Stomach (tissue), 9 donors: ENCODE data around the gene MPC2. TPM values are rescaled to one million over a fixed set of nuclear protein-coding genes. Genes with fewer than 3 reads are reported as not detected.
A peak's percentile ranks its signal among the peaks of the same experiment; 100 is the strongest.
"Not testable (repeated sequence)": the region's sequence is repeated elsewhere in the genome, so short reads cannot be mapped to it uniquely, and the experiment has no call there.

Experiments
- DNase-seq, 2 donors: peaks; one replicate each; pipeline versions ENCODE4 v3.0.0 to v3.0.0-alpha.2; 2013 to 2019
- H3K27ac ChIP-seq, 5 donors: fragments of 200-600 bp in 4 of 5; sonication (generic) in 4 of 5; one replicate each; pipeline ENCODE4 v1.5.1; 2013 to 2019; ENCODE audit warnings: mild to moderate bottlenecking in 1 of 5, moderate library complexity in 1 of 5
- H3K27me3 ChIP-seq, 3 donors: fragments of 200-600 bp; sonication (generic); one replicate each; pipeline ENCODE4 v1.5.1; 2017 to 2019; ENCODE audit warnings: mixed run types in 1 of 3
- H3K36me3 ChIP-seq, 4 donors: fragments of 200-600 bp; sonication (generic); 1 replicate in 3 of 4; 2 replicates in 1 of 4; pipeline ENCODE4 v1.5.1; 2016 to 2019
- H3K4me1 ChIP-seq, 4 donors: fragments of 200-600 bp; sonication (generic); one replicate each; pipeline ENCODE4 v1.5.1; 2016 to 2019
- H3K4me3 ChIP-seq, 4 donors: fragments of 200-600 bp; sonication (generic) in 3 of 4; one replicate each; pipeline ENCODE4 v1.5.1; 2016 to 2019; ENCODE audit warnings: mild to moderate bottlenecking in 1 of 4
- H3K9me3 ChIP-seq, 4 donors: fragments of 200-600 bp; sonication (generic); one replicate each; pipeline ENCODE4 v1.5.1; 2016 to 2019
- CTCF ChIP-seq, 7 experiments: fragments of 450-650 bp in 4 of 7; fragments of 200-600 bp in 3 of 7; sonication (generic) in 3 of 7; IDR thresholded peaks; one replicate each; pipeline ENCODE4 v1.5.1; 2016 to 2019; ENCODE audit warnings: antibody characterized with exemption in 7 of 7, control low read depth in 2 of 7, mild to moderate bottlenecking in 1 of 7
- EP300 ChIP-seq: sonication (generic); formaldehyde crosslinking; IDR thresholded peaks from one replicate; pipeline ENCODE4 v1.6.1; 2017; ENCODE audit warnings: antibody characterized with exemption
- POLR2A ChIP-seq, 4 donors: fragments of 450-650 bp; IDR thresholded peaks; one replicate each; pipeline ENCODE4 v1.6.1; 2016; ENCODE audit warnings: antibody characterized with exemption in 4 of 4, control low read depth in 2 of 4, mild to moderate bottlenecking in 1 of 4, moderate library complexity in 1 of 4
- POLR2AphosphoS5 ChIP-seq, 3 donors: sonication (generic); formaldehyde crosslinking; IDR thresholded peaks; one replicate each; pipeline ENCODE4 v1.6.1; 2016; ENCODE audit warnings: antibody characterized with exemption in 3 of 3
- WGBS, 5 donors: extraction: QIAGEN DNeasy Blood & Tissue Kit in 3 of 5; methylation state at CpG; one replicate each; pipeline versions ENCODE4 v1.1.5 to v1.1.7; 2013 to 2018; 5-methylcytosine and 5-hydroxymethylcytosine counted together
- intact Hi-C: fragments of 100-400 bp; cut with DNase I; formaldehyde crosslinking; loops from one replicate; pipeline ENCODE4 v1.15.1; 2023; ENCODE audit warnings: low total_unique reads
- polyA plus RNA-seq, 3 donors: library from polyadenylated mRNA; stranded (reverse); fragments of 200-250 nt; gene quantifications; one replicate each; pipeline ENCODE4 v1.2.3, GENCODE V29; 2013
- total RNA-seq, 5 donors: library from RNA; depleted of rRNA; stranded (reverse); fragments of >200 nt; gene quantifications; one replicate each; pipeline versions ENCODE4 v1.1.0 to v1.2.3, GENCODE V29; 2014 to 2016
- donor health status: healthy with polysubstance abuse.
- donor health status: Bipolar disorder and iron deficiency.
- donor health status: healthy.

MPC2 gene
- total and polyA plus RNA-seq, 8 donors: 47.2 to 271 (median 62.2) TPM

GRCh38 chr1:167878372-167879160 lies 58.3 kb downstream of the MPC2 start:
- Histone ChIP-seq H3K9me3 (no peaks in the 10 kb centered on the region), H3K4me3 (no peak overlapping the region), H3K4me1 (no peaks in the 10 kb centered on the region), H3K27ac (no peak overlapping the region), H3K36me3 (no peaks in the 10 kb centered on the region), H3K27me3 (no peaks in the 10 kb centered on the region)
- no peak for DNase-seq
- no peak for TF ChIP-seq POLR2A (IDR thresholded peaks at IDR 0.05)
- TF ChIP-seq POLR2AphosphoS5 (IDR thresholded peaks at IDR 0.05): no peak
- TF ChIP-seq EP300: no peak
- no peak for TF ChIP-seq CTCF (IDR thresholded peaks at IDR 0.05)
- intact Hi-C loops: no loop called here
- WGBS, 5 donors: 96 to 98% (median 97%) methylated on average over 7 of the region's 7 CpGs

GRCh38 chr1:167876597-167877175 lies 60.2 kb downstream of the MPC2 start:
- no peak overlapping the region for H3K27ac ChIP-seq
- TF ChIP-seq EP300 (no peak), POLR2AphosphoS5 (IDR thresholded peaks at IDR 0.05) (peak in 1 of 3 donors; percentile 43)
- WGBS, 5 donors: 84 to 95% (median 91%) methylated on average over 3 of the region's 3 CpGs
- H3K4me1 ChIP-seq: no peaks in the 10 kb centered on the region
- no peak for DNase-seq
- H3K4me3 ChIP-seq: no peak overlapping the region
- no peaks in the 10 kb centered on the region for H3K9me3 ChIP-seq
- H3K36me3 ChIP-seq: no peaks in the 10 kb centered on the region
- intact Hi-C loops: no loop called here
- no peaks in the 10 kb centered on the region for H3K27me3 ChIP-seq

GRCh38 chr1:167871331-167871730 lies 65.5 kb downstream of the MPC2 start:
- no peak for TF ChIP-seq EP300
- TF ChIP-seq POLR2A (IDR thresholded peaks at IDR 0.05): no peak
- TF ChIP-seq CTCF (IDR thresholded peaks at IDR 0.05): no peak
- TF ChIP-seq POLR2AphosphoS5 (IDR thresholded peaks at IDR 0.05): no peak
- Histone ChIP-seq H3K27ac (no peak overlapping the region), H3K4me1 (no peaks in the 10 kb centered on the region), H3K36me3 (no peaks in the 10 kb centered on the region), H3K4me3 (no peak overlapping the region), H3K9me3 (no peaks in the 10 kb centered on the region), H3K27me3 (no peaks in the 10 kb centered on the region)
- no peak for DNase-seq
- intact Hi-C loops: no loop called here

GRCh38 chr1:167869157-167870001 lies 67.5 kb downstream of the MPC2 start:
- H3K4me3 ChIP-seq, H3K27ac ChIP-seq, H3K36me3 ChIP-seq, DNase-seq, H3K9me3 ChIP-seq, H3K27me3 ChIP-seq, intact Hi-C loops, H3K4me1 ChIP-seq: not testable (repeated sequence)
- 57 to 69% (median 58%) methylated on average over 16 of the region's 16 CpGs for WGBS, 5 donors

- WGBS, 5 donors: 87 to 93% (median 89%) methylated on average over 8 of the region's 8 CpGs
- H3K27ac ChIP-seq, H3K9me3 ChIP-seq, DNase-seq, H3K4me1 ChIP-seq, intact Hi-C loops, H3K4me3 ChIP-seq, H3K27me3 ChIP-seq, H3K36me3 ChIP-seq: not testable (repeated sequence)
Measured at GRCh38 chr1:167866739-167867414, 70.0 kb downstream of the MPC2 start.

Other genes starting within 250 kb of the MPC2 start
- 100 to 1,000 TPM in 1 of 5 donors, 10 to 100 TPM in 4; 29.9 to 115 (median 51.9) TPM for gene MPZL1, start 215.1 kb downstream of the MPC2 start, total RNA-seq
- gene MPZL1, start 215.1 kb downstream of the MPC2 start, polyA plus RNA-seq: 10 to 100 TPM in 2 of 3 donors, 1 to 10 TPM in 1; 7.2 to 25.0 (median 15.7) TPM
- gene ADCY10, start 22.9 kb downstream of the MPC2 start, total RNA-seq: not detected
- under 1 TPM in 1 of 3 donors, not detected in 2; 0.60 TPM for gene ADCY10, start 22.9 kb downstream of the MPC2 start, polyA plus RNA-seq
- 100 to 1,000 TPM in 3 of 5 donors, 10 to 100 TPM in 2; 57.8 to 124 (median 112) TPM for gene DCAF6, start 389 bp downstream of the MPC2 start, total RNA-seq
- gene DCAF6, start 389 bp downstream of the MPC2 start, polyA plus RNA-seq: 10 to 100 TPM; 39.3 to 51.9 (median 51.9) TPM
- gene GPR161, start 199.9 kb upstream of the MPC2 start, total RNA-seq: 1 to 10 TPM; 3.1 to 8.1 (median 5.8) TPM
- 1 to 10 TPM; 1.1 to 2.9 (median 2.6) TPM for gene GPR161, start 199.9 kb upstream of the MPC2 start, polyA plus RNA-seq
- gene TIPRL, start 241.9 kb upstream of the MPC2 start, total RNA-seq: 100 to 1,000 TPM in 1 of 5 donors, 10 to 100 TPM in 4; 12.0 to 229 (median 37.5) TPM
- 10 to 100 TPM; 10.8 to 15.0 (median 13.9) TPM for gene TIPRL, start 241.9 kb upstream of the MPC2 start, polyA plus RNA-seq